ENCODE measurements around the gene ACAP2. TPM values are rescaled to one million over a fixed set of nuclear protein-coding genes. Genes with fewer than 3 reads are reported as not detected.
A peak's percentile ranks its signal among the peaks of the same experiment; 100 is the strongest.

ACAP2 gene
- total RNA-seq, 1 donor from 2014 or later, result 61.2 TPM

- H3K4me3 Mint-ChIP-seq (ENCODE audit: unreplicated experiment), result peak overlapping the region; percentile 72
- H3K27me3 Mint-ChIP-seq (ENCODE audit: unreplicated experiment), result peaks cover 18% of the 10 kb centered on the region
- H3K9me3 Mint-ChIP-seq (ENCODE audit: unreplicated experiment), result no peaks in the 10 kb centered on the region
- no peak overlapping the region for H3K27ac Mint-ChIP-seq (ENCODE audit: unreplicated experiment)
- peaks cover 40% of the 10 kb centered on the region for H3K4me1 Mint-ChIP-seq (ENCODE audit: unreplicated experiment)
- peaks cover 22% of the 10 kb centered on the region for H3K36me3 Mint-ChIP-seq (ENCODE audit: low read depth, unreplicated experiment)
- no peak for DNase-seq (ENCODE audit: low spot score)
- no peak for TF ChIP-seq CTCF (IDR thresholded peaks at IDR 0.05; ENCODE audit: unreplicated experiment)
Measured at GRCh38 chr3:195268576-195269309, 174.1 kb downstream of the ACAP2 start.

GRCh38 chr3:195267096-195267495 lies 175.7 kb downstream of the ACAP2 start:
- Mint-ChIP-seq H3K9me3 (ENCODE audit: unreplicated experiment) (no peaks in the 10 kb centered on the region), H3K36me3 (ENCODE audit: low read depth, unreplicated experiment) (peaks cover 34% of the 10 kb centered on the region), H3K4me1 (ENCODE audit: unreplicated experiment) (peaks cover 50% of the 10 kb centered on the region), H3K27me3 (ENCODE audit: unreplicated experiment) (peaks cover 16% of the 10 kb centered on the region), H3K27ac (ENCODE audit: unreplicated experiment) (no peak overlapping the region), H3K4me3 (ENCODE audit: unreplicated experiment) (no peak overlapping the region)
- DNase-seq (ENCODE audit: low spot score), result no peak
- TF ChIP-seq CTCF (IDR thresholded peaks at IDR 0.05; ENCODE audit: unreplicated experiment), result no peak

GRCh38 chr3:195266428-195266827 lies 176.4 kb downstream of the ACAP2 start:
- DNase-seq (ENCODE audit: low spot score), result no peak
- no peak for TF ChIP-seq CTCF (IDR thresholded peaks at IDR 0.05; ENCODE audit: unreplicated experiment)
- no peak overlapping the region for H3K4me3 Mint-ChIP-seq (ENCODE audit: unreplicated experiment)
- H3K4me1 Mint-ChIP-seq (ENCODE audit: unreplicated experiment), result peaks cover 49% of the 10 kb centered on the region
- peaks cover 31% of the 10 kb centered on the region for H3K36me3 Mint-ChIP-seq (ENCODE audit: low read depth, unreplicated experiment)
- H3K27ac Mint-ChIP-seq (ENCODE audit: unreplicated experiment), result no peak overlapping the region
- H3K9me3 Mint-ChIP-seq (ENCODE audit: unreplicated experiment), result no peaks in the 10 kb centered on the region
- peaks cover 14% of the 10 kb centered on the region for H3K27me3 Mint-ChIP-seq (ENCODE audit: unreplicated experiment)

- TF ChIP-seq CTCF (IDR thresholded peaks at IDR 0.05; ENCODE audit: unreplicated experiment), result no peak
- Mint-ChIP-seq H3K36me3 (ENCODE audit: low read depth, unreplicated experiment) (peaks cover 31% of the 10 kb centered on the region), H3K9me3 (ENCODE audit: unreplicated experiment) (no peaks in the 10 kb centered on the region), H3K4me1 (ENCODE audit: unreplicated experiment) (peaks cover 54% of the 10 kb centered on the region), H3K27me3 (ENCODE audit: unreplicated experiment) (peaks cover 14% of the 10 kb centered on the region), H3K27ac (ENCODE audit: unreplicated experiment) (no peak overlapping the region), H3K4me3 (ENCODE audit: unreplicated experiment) (no peak overlapping the region)
- DNase-seq (ENCODE audit: low spot score), result no peak
Measured at GRCh38 chr3:195265363-195265976, 177.3 kb downstream of the ACAP2 start.
